Measurements from ENCODE around the gene CASK.
"Not testable (repeated sequence)": the region's sequence is repeated elsewhere in the genome, so short reads cannot be mapped to it uniquely, and the experiment has no call there.

Gene CASK

DNA sequence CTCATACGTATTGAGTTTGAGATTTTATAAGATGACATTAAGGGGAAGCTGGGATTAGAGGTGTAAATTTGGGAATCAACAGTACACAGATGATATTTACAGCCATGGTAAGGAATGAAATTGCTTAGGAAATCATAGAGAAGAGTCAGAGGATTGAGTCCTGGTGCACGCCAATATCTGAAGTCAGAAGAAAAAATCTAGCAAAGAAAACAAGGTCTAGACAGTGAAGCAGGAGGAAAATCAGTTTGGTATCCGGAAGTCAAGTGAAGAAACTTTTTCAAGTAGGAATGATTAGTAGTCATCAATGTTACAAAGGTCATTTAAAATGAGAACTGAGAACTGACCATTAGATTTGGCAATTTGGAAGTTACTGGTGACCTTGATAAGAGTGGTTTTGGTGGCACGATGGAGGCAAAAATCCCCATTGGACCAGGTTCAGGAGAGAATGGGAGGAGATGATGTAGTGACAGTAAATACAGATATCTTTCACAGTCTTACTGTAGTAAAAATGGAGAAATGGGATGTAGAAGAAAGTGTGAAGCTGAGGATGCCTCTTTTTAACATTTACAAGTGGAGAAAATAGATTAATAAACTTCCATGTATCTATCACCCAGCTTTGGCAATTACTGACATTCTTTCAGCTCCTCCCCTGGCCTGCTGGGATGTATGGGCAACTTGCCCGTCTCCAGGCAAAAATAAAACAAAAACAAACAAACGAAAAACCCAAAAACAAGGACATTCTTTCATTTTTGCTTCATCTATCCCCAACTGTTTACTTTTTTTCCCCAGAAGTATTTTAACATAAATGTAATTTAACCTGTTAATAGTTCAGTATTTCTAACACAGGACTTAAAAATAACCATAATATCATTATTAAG, 245.9 kb downstream of the CASK start:
- no peak overlapping the region for H3K4me3 Mint-ChIP-seq
- H3K9me3 Mint-ChIP-seq: no peaks in the 10 kb centered on the region
- H3K4me1 Mint-ChIP-seq (ENCODE audit: low read depth in 2 of 2): peaks cover 5 to 21% of the 10 kb centered on the region in 2 donors
- no peaks in the 10 kb centered on the region for H3K27me3 Mint-ChIP-seq
- ATAC-seq (replicated peaks) (no peak), DNase-seq (no peak)
- H3K36me3 Mint-ChIP-seq (ENCODE audit: insufficient read depth): peaks cover 6% of the 10 kb centered on the region
- peak overlapping the region in 1 of 2 donors; percentile 44 for H3K27ac Mint-ChIP-seq

DNA sequence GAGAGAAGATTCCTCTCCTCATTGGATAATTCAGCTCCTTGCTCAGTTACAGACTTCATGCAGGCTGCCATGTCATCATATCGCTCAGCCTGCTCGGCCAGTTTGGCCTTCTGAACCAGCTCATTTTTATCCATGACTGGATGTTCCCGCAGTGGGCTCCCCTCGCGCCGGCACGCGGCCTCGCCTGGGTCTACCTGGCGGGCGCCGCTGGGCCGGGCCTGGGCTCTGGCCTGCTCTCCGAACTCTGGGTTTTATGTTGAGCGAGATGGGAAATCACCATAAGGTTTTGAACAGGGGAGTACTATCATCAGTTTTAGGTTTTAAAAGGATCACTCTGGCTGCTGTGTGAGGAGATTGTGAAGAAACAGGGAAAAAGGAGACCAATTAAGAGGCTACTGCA, 247.0 kb downstream of the CASK start:
- not testable (repeated sequence) for H3K27ac Mint-ChIP-seq; H3K9me3 Mint-ChIP-seq; H3K4me3 Mint-ChIP-seq; H3K27me3 Mint-ChIP-seq; ATAC-seq (replicated peaks); DNase-seq; H3K36me3 Mint-ChIP-seq (ENCODE audit: insufficient read depth)
- peaks cover 5 to 22% of the 10 kb centered on the region in 2 donors for H3K4me1 Mint-ChIP-seq (ENCODE audit: low read depth in 2 of 2)

DNA sequence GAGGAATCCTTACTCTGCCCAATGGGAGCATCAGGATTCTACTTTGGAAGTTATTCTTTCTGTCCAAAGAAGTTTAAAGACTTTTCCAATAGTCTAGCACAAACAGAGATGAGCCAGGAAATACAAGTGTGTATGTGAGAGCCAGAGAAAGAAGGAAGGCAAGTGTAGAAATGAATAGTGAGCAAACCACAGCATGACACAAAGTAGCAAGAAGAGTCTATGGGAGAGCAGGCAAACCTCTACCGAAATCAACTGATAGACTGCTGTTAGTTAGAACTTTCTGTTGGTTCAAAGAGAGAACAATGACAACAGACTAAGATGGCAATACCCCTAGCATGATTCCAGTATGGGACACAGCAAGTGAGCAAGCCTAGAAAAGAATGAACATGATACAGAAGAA, 250.7 kb downstream of the CASK start:
- DNase-seq: no peak
- peak overlapping the region in 1 of 2 donors; percentile 90 for H3K27ac Mint-ChIP-seq
- no peaks in the 10 kb centered on the region for H3K9me3 Mint-ChIP-seq
- no peak for ATAC-seq (replicated peaks)
- H3K4me1 Mint-ChIP-seq (ENCODE audit: low read depth in 2 of 2): peaks cover 5 to 22% of the 10 kb centered on the region in 2 donors
- peaks cover 12% of the 10 kb centered on the region for H3K36me3 Mint-ChIP-seq (ENCODE audit: insufficient read depth)
- no peaks in the 10 kb centered on the region for H3K27me3 Mint-ChIP-seq
- no peak overlapping the region for H3K4me3 Mint-ChIP-seq

DNA sequence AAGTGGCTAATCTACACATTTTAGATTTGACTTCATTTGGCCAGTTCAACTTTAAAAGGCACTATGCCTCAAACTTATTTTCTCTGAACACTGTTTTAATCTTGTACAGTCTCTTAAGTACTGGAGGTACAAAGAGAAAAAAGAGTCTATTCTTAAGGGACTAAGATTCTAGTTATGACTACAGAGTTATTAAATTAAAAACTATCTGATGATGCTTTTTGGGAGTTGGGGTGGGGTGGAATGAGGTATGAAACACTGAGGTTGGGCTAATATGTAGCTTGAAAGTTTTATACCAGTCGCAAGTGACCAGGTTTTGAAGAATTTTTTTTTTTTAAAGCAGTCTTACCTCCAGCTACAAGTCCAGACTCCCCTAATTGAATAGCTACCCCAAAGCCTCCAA, 252.3 kb downstream of the CASK start:
- H3K4me3 Mint-ChIP-seq: no peak overlapping the region
- peaks cover 9 to 19% of the 10 kb centered on the region in 2 donors for H3K4me1 Mint-ChIP-seq (ENCODE audit: low read depth in 2 of 2)
- no peaks in the 10 kb centered on the region for H3K27me3 Mint-ChIP-seq
- H3K27ac Mint-ChIP-seq: no peak overlapping the region
- no peaks in the 10 kb centered on the region for H3K9me3 Mint-ChIP-seq
- peaks cover 8% of the 10 kb centered on the region for H3K36me3 Mint-ChIP-seq (ENCODE audit: insufficient read depth)
- DNase-seq: no peak
- no peak for ATAC-seq (replicated peaks)

DNA sequence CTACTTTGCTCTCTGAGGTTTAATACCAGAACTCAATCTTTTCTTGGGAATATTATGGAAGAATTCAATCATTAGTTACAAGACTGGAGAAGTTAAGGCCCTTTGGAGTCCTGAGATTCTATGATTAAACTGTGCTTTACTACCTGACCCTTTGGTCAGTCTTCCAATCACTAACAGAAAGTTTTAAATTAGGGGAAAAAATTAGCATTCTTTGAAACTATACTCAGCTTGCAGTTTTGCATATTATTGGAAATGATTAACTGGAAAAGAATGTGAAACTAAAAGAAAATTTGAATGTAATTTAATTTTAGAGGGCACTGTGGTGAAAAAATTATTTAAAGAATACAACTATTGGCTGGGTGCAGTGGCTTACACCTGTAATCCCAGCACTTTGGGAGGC, 253.2 kb downstream of the CASK start:
- DNase-seq (no peak), ATAC-seq (replicated peaks) (no peak)
- no peak overlapping the region for H3K27ac Mint-ChIP-seq
- no peaks in the 10 kb centered on the region for H3K27me3 Mint-ChIP-seq
- H3K4me1 Mint-ChIP-seq (ENCODE audit: low read depth in 2 of 2): peaks cover 12 to 19% of the 10 kb centered on the region in 2 donors
- peaks cover 11% of the 10 kb centered on the region for H3K36me3 Mint-ChIP-seq (ENCODE audit: insufficient read depth)
- no peaks in the 10 kb centered on the region for H3K9me3 Mint-ChIP-seq
- H3K4me3 Mint-ChIP-seq: no peak overlapping the region

DNA sequence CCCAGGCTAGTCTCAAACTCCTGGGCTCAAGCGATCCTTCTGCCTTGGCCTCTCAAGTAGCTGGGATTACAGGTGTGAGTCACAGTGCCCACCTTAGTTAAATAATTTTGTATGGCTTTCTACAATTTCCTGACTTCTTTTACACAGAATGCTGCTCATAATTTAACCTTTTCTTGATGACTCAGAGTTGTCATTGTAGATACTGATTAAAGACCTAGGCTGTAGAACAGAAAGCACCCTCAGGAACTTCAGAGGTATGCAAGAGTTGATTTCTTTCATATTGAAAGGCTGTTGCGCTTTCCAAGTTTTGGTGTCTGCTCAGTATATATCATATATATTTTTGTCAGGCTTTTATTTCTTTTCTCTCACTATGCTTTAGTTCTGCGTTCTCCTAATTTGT, 255.7 kb downstream of the CASK start:
- Mint-ChIP-seq H3K36me3 (ENCODE audit: insufficient read depth) (peaks cover 11% of the 10 kb centered on the region), H3K27ac (no peak overlapping the region), H3K27me3 (no peaks in the 10 kb centered on the region), H3K9me3 (no peaks in the 10 kb centered on the region), H3K4me3 (no peak overlapping the region), H3K4me1 (ENCODE audit: low read depth in 2 of 2) (peaks cover 7 to 8% of the 10 kb centered on the region in 2 donors)
- ATAC-seq (replicated peaks): no peak
- DNase-seq: no peak

DNA sequence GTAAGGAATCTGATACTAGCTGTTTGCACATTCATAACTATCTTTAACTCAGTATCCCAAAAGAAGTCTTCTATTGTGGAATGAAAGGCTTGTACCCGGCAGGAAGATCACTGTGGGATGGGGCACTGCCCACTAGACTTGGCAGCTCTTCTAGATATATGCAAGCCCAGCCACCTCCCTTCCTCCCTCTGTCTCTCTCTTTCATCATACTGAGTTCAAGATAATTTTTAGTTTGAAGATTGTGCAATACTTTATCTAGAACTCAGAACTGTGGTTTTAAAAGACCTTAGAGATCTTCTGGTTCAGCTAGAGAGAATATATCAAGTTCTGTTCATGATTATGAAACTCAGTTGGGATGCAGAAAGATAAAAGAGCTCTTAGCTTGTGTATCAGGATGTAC, 257.1 kb downstream of the CASK start:
- Mint-ChIP-seq H3K9me3 (no peaks in the 10 kb centered on the region), H3K27me3 (no peaks in the 10 kb centered on the region), H3K27ac (peak overlapping the region; percentile 19 to 57), H3K4me1 (ENCODE audit: low read depth in 2 of 2) (peaks cover 5 to 7% of the 10 kb centered on the region in 2 donors), H3K4me3 (no peak overlapping the region), H3K36me3 (ENCODE audit: insufficient read depth) (peaks cover 15% of the 10 kb centered on the region)
- ATAC-seq (replicated peaks): no peak
- no peak for DNase-seq

DNA sequence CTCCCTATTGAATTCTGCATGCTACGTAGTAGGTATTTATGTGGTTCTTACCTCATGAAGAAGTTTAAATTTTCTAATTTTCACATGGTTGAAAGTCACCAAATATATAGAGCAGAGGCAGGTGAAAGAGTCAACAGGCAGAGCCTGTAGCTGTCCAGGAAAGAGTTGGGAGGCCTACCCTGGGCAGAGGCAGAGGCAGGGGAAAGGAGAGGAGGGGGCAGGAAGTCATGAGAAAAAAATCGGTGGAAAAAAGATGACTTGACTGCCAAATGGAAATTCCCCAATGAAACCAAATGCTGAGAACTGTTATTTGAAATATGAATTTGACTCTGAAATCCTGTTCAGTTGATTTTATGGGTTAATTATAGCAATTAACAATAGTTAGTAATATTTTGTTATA, 257.7 kb downstream of the CASK start:
- peak overlapping the region; percentile 39 to 51 for H3K27ac Mint-ChIP-seq
- peaks cover 15% of the 10 kb centered on the region for H3K36me3 Mint-ChIP-seq (ENCODE audit: insufficient read depth)
- H3K27me3 Mint-ChIP-seq: no peaks in the 10 kb centered on the region
- H3K4me3 Mint-ChIP-seq: no peak overlapping the region
- DNase-seq (no peak), ATAC-seq (replicated peaks) (no peak)
- H3K4me1 Mint-ChIP-seq (ENCODE audit: low read depth in 2 of 2): peaks cover 5 to 7% of the 10 kb centered on the region in 2 donors
- no peaks in the 10 kb centered on the region for H3K9me3 Mint-ChIP-seq

DNA sequence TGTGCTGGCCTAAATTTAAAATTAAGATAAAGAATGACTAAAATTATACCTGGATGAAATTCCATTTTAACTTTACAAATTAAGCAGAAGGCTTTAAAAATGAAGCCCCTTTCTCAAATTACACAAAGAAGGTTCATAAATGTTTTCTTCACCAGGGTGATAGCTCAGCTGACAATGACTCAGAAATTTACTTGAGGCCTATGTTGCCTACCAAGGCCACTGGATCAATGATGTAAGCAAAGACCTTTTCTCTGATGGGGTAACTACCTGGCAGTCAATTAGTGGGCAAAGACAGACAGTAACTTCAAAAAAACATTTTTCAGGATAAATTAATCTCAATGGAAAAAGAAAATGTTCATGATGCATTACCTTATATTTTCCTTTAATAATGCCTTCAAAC, 258.4 kb downstream of the CASK start:
- peaks cover 5 to 7% of the 10 kb centered on the region in 2 donors for H3K4me1 Mint-ChIP-seq (ENCODE audit: low read depth in 2 of 2)
- no peak for DNase-seq

DNA sequence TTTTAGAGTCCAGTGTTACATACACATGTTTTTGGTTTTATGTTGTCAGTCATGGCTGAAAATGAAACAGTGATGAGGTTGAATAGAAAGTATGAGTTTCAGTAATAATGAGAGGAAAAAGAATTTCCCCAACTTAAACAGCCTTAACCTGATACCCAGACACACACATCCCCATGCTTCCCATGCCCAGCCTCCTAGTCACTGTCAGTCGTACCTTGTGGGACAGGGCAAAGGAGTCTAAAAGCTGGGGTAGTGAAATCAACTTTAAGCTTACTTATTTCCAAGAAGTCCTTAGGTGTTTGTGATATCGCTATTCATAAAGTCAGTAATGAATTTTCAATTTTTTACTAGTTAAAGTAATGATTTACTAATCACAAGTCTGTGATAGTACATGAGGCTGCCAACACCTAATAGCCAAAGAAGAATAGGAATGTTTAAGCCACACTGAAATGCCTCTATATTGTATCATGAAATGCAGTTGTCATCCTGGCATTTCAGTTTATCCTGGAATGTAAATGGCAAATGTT, 258.9 kb downstream of the CASK start:
- no peaks in the 10 kb centered on the region for H3K9me3 Mint-ChIP-seq
- DNase-seq: no peak
- no peak overlapping the region for H3K4me3 Mint-ChIP-seq
- peaks cover 5 to 7% of the 10 kb centered on the region in 2 donors for H3K4me1 Mint-ChIP-seq (ENCODE audit: low read depth in 2 of 2)
- no peak for ATAC-seq (replicated peaks)
- H3K27ac Mint-ChIP-seq: peak overlapping the region in 1 of 2 donors; percentile 20
- H3K36me3 Mint-ChIP-seq (ENCODE audit: insufficient read depth): peaks cover 17% of the 10 kb centered on the region
- H3K27me3 Mint-ChIP-seq: no peaks in the 10 kb centered on the region

More for the DNA sequence above, 258.4 kb downstream of the CASK start:
- ATAC-seq (replicated peaks): no peak
- no peak overlapping the region for H3K27ac Mint-ChIP-seq
- peaks cover 12% of the 10 kb centered on the region for H3K36me3 Mint-ChIP-seq (ENCODE audit: insufficient read depth)
- no peaks in the 10 kb centered on the region for H3K9me3 Mint-ChIP-seq
- no peaks in the 10 kb centered on the region for H3K27me3 Mint-ChIP-seq
- no peak overlapping the region for H3K4me3 Mint-ChIP-seq

DNA sequence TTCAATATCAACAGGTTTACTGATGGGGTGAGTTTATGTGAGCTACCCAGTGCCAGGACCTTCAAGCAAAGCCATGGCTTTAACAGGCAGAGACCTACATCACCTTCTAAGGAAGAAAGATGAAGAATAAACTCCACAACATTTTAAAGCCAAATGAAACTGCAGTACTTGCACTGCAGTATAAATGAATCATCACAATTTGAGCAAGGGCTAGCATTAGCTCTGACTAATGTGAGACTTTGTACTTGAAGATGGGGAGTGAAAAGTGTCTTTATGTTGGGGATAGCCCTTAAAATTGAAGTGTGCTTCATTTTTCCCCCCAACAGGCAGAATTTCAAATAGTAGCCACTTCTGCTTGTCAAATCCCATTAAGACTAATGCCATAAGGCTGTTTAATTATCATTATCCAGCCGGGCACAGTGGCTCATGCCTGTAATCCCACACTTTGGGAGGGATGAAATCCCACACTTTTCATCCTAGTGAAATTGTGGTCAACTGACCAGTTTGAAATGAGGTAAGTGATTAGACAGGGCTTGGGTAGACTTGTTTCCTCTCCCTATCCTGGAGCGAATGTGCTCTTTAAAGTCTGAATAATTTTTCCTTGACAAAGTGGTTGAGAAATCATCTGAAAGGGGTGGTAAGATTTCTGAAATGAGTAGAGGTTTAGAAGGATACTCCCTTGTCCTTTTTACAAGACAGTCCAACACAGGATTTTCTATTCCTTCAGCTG, 261.8 kb downstream of the CASK start:
- Mint-ChIP-seq H3K27ac (no peak overlapping the region), H3K36me3 (ENCODE audit: insufficient read depth) (peaks cover 36% of the 10 kb centered on the region), H3K4me3 (no peak overlapping the region), H3K27me3 (no peaks in the 10 kb centered on the region), H3K9me3 (no peaks in the 10 kb centered on the region), H3K4me1 (ENCODE audit: low read depth in 2 of 2) (peaks cover 3 to 7% of the 10 kb centered on the region in 2 donors)
- ATAC-seq (replicated peaks): no peak
- no peak for DNase-seq

DNA sequence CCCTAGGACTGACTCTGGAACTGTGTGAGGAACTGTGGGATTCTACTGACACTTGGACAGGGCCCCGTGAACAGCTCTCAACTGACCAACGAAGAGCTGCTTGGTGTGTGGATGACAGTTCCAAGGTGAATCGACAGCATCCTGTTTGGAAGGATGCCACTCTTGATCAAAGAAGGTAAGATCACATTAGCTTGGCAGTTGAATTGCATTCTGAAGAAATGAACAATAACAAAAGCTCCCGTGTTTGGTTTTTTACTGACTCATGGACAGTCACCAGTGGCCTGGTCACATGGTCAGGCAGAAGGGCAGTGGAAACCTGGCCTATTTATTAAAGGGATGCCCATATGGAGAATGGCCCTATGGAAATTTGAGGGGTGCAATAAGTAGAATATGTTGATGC, 267.7 kb downstream of the CASK start:
- Mint-ChIP-seq H3K27ac (no peak overlapping the region), H3K4me1 (ENCODE audit: low read depth in 2 of 2) (peaks cover 0 to 6% of the 10 kb centered on the region in 2 donors), H3K27me3 (no peaks in the 10 kb centered on the region), H3K4me3 (no peak overlapping the region), H3K36me3 (ENCODE audit: insufficient read depth) (peaks cover 51% of the 10 kb centered on the region), H3K9me3 (no peaks in the 10 kb centered on the region)
- DNase-seq (no peak), ATAC-seq (replicated peaks) (no peak)

DNA sequence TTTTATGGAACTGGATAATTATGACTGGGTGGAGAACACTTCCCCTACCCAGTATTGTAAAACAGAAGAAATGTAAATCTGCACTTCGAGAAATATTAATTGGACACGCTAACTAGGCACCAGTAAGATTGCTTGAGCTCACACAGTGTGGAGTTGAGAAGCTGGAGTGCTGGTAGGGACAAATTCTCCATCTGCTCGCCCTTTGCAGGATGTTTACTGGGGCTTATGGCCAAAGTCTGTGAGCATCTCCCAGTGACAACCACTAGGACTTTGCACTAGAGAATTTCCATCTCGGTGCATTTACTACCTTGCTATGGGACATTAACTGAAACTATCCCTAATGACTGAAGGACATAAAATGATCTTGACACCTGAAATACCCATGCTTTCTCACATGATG, 268.3 kb downstream of the CASK start:
- H3K36me3 Mint-ChIP-seq (ENCODE audit: insufficient read depth): peaks cover 47% of the 10 kb centered on the region
- DNase-seq: no peak
- H3K9me3 Mint-ChIP-seq: no peaks in the 10 kb centered on the region
- no peak overlapping the region for H3K27ac Mint-ChIP-seq
- H3K27me3 Mint-ChIP-seq: no peaks in the 10 kb centered on the region
- ATAC-seq (replicated peaks): no peak
- no peak overlapping the region for H3K4me3 Mint-ChIP-seq
- H3K4me1 Mint-ChIP-seq (ENCODE audit: low read depth in 2 of 2): peaks cover 0 to 6% of the 10 kb centered on the region in 2 donors

Measured in effector memory CD8-positive, alpha-beta T cell (primary cell).